KG1 (cell line): Measurements from ENCODE around the gene RASL10B.

ENCODE experiments used
- DNase-seq: peaks from one replicate; lab custom pipeline; 2025; lab: John Stamatoyannopoulos, UW

The RASL10B gene

DNA sequence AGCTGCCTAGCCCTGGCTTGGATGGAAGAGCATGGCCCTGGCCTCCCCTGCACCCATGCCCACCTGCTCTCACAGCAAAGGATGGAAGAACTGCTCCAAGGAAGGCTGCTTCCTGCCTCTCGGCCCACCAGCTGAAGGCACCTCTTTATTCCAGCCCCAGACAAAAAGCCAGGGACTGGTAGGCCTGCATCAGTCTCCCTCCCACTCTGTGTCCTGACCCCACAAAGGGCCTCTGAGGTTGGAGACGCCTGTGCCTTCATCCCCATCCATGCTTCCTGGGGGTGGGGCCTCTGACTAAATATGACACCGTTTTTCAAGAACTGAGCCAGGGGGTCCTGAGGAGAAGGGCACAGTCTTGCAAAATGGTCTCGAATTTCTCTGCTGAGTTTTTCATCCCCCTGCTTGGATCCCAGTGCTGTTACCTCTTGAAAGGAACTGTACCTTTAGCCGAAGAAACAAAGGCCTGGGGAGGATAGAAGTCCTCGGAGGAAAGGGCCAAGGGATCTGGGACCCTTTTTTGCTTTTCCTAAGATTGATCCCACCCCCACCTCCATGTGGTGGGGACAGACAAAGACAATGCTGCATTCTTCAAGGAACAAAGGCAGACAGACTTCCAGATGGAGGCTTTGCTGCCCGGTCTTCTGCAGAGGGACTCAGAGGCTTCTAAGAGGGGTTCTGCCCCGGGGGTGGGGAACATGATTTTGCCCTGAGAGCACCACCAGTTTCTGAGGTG lies 34.5 kb downstream of the RASL10B start:
- no peak for DNase-seq

DNA sequence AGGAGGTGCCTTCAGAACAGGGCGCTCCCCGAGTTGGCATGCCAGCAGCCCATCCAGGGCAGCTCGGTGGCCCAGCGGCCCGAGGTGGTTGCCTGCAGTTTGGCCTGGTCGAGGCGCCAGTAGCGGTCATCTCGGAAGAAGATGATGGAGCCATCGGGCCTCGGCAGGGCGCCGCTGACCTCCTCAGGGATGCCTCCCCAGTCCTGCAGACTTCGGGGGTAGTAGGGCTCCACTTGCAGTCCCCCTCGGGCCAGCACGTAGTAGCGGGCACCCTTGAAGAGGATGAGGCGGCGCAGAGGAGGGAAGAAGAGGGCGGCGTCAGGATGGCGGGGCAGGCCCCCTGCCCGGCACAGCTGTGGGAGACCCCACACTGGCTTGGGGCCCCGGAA lies 35.0 kb downstream of the RASL10B start:
- DNase-seq: no peak

DNA sequence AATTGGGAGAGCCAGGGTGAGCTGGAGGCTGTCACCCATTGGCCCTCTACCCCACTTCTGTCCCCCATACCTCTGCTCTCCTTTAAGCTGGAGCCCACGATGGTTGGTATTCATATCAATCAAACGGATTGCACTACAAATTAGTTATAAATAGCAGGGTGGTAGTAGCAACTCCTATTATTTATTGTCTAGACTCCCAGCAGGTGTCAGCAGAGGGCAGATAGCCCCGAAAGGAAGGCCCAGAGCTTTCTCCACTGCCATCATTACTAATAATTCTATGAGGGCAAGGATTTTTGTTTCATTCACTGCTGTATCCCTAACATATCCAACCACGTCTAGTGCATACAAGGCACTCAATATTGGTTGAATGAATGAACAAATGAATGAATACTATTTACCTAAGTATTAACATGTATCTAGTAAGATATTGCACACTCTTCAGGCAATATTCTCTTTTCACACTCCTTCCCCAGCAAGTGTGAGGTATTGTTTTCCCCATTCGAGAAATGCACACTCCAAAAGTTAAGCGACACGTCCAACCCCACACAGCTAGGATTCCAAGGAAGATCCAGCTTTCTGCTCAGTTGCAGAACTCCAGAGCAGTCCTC lies 35.6 kb downstream of the RASL10B start:
- no peak for DNase-seq

DNA sequence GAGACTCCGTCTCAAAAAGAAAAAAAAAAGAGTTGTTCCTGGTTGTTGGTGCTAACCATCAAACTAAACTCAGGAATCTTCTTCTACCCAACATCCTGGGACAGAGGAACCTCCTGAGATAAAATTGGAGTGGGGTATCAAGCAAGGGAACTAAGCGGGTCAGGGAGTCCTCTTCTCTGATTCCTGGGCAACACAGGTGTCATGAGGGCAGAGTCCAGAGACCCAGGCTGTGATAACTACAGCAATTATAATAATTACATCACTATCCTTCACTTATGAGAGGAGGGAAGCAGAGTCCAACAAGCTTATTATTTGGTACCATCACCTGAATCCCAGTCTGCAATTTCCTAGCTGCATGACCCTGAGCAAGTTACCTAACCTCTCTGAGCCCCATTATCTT lies 37.4 kb downstream of the RASL10B start:
- no peak for DNase-seq

DNA sequence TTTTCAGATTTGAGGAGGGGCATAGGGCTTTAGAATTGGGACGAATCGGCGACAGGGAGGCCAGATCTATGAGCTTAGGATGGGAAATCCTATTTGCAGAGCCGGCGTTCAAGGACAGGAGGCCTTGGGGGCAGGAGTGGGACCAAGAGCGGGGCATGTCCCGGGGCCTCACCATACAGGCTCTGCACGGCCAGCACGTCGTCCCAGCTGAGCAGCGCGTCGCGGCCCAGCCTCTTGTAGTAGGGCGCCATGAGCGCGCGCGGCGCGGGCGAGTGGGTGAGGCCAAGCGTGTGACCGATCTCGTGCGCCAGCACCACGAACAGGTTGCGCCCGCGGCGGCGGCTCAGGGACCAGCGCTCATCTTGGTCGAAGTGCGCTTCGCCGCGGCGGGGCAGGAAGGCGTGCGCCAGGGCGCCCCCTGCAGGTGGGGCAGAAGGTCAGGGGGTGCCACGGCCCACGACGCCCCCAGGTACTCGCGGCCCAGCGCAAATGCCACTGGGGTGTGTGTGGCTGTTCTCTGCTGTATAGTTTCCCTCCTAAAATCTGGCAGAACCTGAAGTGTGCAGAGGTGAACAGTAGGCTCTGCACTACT lies 38.6 kb downstream of the RASL10B start:
- DNase-seq: no peak

DNA sequence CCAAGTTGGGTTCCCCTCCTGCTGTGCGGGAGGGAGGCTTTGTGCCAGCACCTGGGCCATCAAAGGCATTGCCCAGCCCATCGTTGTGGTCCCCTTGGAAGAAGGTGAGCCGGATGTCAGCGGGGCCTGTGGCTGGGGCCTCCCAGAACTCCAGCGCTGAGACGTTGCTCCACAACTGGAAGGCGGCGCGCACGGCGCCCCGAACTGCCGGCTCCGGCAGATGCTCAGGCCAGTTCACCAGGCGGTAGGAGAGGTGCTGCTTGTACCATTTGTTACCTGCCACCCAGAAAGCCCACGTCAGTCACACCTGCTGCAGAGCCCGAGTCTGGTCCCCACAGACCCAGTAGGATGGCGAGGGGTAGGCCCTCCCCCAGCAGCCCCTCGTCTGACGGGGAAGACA lies 41.7 kb downstream of the RASL10B start:
- DNase-seq: no peak

DNA sequence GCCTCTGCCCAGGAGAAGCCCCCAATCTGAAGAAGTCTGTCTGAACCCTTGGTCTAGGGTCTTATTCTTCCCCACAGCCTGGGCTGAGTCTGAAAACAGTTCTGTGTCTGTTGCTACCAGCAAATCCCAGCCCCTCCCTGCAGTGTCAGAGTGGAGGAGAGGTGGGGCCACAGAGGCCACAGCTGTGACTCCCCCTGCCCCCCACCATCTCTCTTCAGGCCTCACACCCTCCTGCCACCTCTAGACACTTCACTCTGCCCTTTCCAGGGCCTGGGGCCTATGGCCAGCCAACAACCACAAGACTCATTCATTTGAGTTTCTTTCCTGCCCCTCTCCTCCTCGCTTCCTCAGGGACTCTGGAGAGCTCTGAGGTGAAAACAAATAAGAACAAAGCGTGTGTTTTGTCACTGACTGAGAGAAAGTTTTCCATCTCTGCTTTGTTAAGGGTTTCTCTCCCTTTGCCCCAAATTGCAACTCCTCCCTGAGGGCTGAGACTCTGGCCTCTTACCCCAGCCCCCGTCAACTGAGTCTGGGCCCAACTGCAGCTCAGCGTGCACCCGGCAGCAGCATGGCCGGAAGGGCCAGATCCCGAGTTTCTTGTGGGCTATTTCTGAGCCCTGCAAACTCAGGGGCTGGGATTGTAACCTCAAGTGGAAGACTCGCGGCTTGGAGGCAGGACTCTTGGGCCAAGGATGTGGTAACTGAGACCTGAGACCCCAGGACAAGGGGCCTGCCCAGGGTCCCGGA lies 42.4 kb downstream of the RASL10B start:
- no peak for DNase-seq

DNA sequence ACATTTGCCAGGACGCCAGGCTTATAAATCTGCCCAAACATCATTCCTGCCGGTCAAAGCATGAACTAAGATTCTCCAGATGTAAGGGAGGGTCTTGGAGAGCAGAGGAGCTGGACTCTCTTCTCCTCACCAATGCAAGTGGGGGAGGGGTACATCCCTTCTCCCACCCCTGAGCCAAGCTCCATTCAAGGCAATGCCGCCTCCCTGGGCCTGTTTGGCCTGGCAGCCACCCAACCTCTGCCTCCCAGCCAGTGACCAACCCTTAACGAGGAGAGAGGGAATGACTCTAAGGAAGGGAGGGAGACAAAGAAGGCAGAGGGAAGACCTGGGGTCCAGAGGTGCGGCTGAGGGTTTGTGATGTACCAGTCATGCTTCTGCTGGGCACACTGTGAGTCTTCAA lies 43.1 kb downstream of the RASL10B start:
- DNase-seq: no peak

DNA sequence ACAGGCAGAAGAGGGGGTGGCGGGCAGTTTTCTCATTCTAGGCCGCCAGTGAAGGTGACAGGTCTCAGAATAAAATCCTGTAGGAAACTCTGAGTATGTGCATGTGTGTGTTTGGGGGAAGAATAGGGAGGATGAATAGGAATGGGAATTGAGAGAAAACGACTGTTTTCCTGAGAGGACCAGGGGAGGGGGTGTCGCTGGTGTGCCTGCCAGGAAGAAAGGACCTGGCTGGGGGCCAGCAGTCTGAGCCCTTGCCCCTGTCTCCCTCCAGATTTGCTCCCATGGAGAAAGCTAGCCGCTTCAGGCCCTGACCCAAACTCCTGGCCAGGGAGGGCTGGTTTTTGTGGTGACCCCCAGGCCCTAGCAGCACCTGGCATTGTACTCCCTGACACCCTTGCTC lies 43.6 kb downstream of the RASL10B start:
- no peak for DNase-seq

DNA sequence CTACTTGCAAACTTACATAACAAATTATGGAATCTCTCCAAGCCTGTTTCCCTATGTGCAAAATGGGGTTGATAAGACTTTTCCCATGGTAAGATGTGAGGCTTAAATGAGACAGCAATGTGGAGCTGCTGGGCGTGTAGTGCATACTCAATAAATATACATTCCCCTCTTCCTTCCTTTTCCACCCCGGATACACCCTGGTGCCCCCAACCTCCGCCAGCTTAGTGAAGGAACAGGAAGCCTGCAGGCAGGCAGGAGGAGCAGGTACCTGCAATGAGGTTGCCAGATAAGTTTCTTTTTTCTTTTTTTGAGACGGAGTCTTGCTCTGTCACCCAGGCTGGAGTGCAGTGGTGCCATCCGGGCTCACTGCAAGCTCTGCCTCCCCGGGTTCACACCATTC lies 44.1 kb downstream of the RASL10B start:
- no peak for DNase-seq

DNA sequence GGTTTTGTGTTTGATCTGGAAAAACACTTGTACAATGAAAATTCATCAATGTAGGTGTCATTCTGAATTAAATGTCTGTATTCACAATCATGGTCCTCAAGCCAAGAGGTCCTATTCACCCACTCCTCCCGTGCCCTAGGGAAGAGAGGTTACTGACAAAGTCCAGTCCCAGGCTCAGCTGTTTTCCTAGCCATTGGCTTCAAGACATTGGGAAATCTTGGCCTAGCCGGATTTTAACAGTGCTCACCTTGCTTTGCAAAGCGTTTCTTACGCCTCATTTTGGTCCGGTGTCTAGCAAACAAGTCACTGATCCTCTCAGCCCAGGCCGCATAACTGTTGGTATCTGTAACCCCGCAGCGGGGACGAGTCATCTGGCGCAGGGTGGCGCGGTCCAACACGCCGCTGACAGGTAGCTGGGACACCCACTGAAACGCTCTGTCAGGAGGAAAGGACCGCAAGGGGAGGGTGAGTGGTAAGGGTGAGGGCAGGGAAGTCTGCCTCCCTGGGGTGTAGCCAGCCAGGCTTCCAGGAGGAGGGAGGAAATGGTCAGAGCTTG lies 47.3 kb downstream of the RASL10B start:
- no peak for DNase-seq

DNA sequence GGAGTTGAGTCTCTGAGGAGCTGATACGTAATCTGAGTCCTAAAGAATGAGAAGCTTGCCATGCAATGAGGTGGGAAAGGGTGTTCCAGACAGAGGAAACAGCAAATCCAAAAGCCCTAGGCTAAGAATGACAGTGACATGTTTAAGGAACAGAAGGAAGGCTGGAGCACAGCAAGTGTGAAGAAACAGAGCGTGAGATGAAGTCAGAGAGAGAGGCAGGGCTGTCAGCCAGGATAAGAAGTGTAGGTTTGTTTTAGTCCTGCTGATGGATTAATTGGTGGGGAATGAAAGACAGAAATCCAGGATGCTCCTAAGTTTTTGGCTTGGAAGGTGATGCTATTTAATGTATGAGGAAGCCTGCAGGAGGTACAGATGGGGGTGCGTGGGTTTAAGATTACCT lies 49.5 kb downstream of the RASL10B start:
- DNase-seq: no peak

DNA sequence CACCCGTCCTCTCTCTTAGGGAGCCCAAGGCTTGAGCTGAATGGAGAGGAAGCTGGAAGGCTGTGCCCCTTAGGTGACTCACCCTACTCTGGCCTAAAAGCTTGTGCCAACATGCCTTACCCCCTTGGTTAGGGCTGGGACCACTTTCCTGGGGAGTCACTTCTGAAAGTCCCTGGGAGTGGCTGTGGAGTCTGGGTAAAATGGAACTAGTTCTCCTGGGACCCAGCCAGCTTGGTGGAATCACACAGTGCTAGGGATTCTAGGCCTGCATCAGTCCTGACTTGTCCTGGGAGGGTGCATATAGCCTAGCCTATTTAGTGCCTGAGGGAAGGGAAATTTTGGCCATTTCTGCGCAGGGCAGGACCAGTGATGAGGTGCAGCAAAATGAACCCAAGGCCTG lies 53.5 kb downstream of the RASL10B start:
- no peak for DNase-seq

DNA sequence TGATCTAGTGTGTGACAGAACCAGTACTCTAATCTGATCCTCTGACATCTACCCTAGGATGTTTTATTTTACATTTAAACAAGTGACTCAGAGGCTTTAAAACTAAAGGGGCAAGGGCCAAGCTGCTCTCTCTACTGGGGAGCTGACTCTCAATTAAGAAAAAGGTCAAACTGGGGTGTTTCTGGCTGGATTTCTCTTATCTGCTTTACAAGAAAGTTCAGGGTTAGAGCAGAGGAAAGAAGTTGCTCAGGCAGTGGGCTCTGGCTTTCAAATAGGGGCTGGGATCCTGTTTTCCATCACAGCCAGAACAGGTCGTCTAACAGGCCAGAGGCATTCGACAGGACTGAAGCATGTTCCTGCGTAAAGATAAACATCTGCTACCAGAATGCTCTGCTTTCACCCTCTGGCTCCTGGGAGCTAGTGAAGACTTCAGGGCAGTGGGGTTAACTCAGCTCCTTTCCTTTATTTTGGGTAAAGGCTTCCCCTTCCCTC lies 55.5 kb downstream of the RASL10B start:
- no peak for DNase-seq

DNA sequence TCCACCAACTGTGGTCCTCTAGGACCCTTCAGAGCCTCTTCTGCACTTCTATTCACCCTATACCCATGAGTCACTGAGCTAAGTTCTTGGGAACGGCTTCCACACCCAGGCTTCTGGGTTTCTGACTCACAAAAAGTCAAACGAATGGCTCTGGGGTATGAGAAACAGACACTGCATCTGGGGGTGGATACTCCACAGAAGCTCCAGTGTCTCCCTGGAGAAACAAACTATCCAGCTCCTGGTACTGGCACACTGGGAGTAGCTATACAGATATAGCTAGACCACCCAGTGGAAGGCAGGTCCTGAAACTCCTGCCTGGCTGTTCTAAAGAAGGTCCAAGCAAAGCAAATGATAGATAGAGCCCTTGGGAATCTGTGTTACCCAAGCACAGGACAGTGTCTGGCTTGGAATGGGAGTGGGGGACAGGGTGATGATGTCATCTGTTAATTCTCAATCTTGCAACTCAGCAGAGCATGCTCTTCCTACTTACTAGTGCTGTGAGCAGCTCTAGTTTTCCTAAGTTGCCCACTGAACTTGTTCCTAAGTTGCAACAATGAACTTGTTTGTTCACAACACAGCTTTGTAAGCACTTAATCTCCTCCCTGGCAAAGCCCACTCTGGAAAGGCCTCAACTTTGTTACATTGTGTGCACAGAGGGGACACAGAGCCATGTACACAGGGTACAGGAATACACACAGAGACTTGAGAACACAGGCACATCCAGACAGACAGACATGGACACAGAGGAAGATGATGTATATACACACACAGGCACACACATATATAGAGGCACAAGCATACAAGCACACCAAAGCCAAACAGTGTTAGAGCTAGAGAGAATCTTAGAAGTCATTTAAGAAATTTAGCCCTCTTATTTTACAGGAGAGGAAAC lies 57.3 kb downstream of the RASL10B start:
- no peak for DNase-seq

DNA sequence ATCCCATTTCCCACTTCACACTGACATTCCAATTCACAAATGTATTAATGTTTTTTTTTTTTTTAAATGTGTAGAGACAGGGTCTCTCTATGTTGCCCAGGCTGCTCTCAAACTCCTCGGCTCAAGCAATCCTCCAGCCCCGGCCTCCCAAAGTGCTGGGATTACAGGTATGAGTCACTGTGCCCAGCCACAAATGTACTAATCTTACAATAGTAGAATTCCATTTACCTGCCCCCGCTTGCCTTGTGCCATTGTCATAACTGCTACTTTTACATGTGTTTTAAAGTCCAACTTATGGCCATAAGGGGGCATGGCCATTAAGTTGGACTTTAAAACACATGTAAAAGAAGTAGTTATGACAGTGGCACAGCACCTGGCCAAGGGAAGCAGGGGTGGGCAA lies 59.4 kb downstream of the RASL10B start:
- DNase-seq: no peak

DNA sequence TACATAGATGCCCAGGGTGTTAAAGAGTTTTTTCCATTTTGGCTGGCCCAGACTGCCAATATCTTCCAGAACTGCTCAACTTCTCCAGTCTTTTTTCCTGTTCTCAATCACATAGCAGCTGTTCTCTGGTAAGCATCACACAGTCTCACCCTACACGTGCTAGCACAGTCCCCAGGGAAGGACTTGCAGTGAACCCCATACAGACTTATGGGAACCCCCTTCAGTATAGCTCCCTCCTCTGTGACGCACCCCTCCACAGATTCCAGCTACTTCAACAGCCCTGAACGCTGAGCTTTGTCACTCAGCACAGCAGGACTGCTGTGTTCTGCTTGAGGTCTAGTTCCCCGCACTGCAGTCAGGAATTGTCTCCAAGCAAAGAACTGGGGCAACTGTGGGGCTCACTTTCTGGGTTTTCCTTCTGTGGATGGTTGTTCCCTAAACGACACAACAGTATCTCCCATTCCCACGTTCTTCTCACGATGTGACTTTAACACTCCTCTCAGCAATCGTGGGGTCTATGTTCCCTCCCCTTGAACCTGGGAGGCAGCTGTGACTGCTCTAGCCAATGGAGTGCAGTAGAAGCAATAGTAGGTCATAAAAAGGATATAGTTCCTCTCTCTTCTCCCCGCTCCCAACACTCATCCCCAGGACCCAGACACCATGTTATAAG lies 60.4 kb downstream of the RASL10B start:
- no peak for DNase-seq
